Measurements from ENCODE around the gene EEF1A1.
"Not testable (repeated sequence)": the region's sequence is repeated elsewhere in the genome, so short reads cannot be mapped to it uniquely, and the experiment has no call there.

EEF1A1 gene

DNA sequence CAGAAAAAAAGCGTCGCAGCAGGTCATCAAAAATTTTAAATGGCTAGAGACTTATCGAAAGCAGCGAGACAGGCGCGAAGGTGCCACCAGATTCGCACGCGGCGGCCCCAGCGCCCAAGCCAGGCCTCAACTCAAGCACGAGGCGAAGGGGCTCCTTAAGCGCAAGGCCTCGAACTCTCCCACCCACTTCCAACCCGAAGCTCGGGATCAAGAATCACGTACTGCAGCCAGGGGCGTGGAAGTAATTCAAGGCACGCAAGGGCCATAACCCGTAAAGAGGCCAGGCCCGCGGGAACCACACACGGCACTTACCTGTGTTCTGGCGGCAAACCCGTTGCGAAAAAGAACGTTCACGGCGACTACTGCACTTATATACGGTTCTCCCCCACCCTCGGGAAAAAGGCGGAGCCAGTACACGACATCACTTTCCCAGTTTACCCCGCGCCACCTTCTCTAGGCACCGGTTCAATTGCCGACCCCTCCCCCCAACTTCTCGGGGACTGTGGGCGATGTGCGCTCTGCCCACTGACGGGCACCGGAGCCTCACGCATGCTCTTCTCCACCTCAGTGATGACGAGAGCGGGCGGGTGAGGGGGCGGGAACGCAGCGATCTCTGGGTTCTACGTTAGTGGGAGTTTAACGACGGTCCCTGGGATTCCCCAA lies at the start of gene EEF1A1:
Gene EEF1A1, minus strand, starts transcription at position 345 of the 663 bp plus-strand sequence. CDS start 1,006 bp downstream, outside the sequence.
- DNase-seq: peak; percentile 100

DNA sequence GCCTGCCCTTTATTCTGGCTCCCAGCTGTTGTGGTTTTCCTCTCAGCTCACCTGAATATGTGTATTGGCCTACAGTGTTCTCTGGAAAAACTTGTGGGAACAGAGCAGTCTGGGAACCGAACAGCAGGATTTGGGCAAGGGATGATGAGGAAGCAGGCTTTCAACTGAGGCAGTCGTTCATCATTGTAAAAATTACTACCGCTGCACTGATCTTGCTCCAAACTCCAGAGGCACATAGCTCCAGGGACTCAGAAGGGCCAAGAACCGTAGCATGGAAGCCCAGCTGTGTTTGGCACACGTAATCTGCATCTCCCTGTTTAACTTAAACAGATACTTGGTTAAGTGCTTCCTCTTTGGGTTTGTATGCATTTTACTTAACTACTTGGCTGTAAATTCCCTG lies 48.3 kb upstream of the EEF1A1 start:
- DNase-seq: no peak

DNA sequence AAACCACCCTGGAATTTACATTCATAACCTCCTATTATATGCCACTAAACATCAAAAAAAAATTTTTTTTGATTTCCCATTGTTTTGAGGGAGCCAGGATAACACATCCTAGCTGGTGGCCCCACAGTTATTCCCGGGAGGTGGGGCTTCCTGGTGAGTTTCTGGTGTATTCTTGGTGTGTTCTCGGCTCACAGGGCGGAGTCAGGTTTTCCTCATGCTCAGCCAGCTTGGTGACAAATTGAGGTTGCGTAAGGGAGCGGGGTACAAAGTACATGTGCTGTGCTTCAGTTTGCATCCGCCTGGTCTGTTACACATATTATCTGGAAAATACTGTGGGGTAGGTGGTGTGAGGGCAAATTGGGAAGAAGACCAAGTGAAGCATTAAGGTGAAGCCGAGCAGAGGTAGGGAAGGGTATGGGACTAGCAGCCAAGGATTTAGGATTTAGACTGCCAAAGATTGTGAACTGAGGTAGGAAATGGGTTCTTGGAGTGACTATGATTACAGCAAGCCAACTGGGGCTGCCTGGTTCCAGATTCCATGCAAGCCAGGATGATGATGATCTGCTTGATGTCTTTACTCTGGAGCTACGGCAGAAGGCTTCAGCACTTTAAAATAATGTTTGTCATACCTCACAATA lies 46.2 kb upstream of the EEF1A1 start:
- no peak for DNase-seq

DNA sequence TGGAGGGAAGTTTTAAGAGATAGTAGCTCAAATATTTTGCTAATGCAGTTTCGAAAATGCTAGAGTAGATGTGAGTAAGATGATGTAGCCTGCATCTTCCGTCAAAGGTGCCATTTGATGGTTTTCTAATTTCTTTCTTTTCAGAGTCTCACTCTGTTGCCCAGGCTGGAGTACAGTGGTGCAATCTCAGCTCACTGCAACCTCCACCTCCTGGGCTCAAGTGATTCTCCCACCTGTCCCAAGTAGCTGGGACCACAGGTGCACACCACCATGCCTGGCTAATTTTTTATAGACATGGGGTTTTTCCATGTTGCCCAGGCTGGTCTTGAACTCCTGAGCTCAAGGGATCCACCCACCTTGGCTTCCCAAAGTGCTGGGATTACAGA lies 45.6 kb upstream of the EEF1A1 start:
- not testable (repeated sequence) for DNase-seq

DNA sequence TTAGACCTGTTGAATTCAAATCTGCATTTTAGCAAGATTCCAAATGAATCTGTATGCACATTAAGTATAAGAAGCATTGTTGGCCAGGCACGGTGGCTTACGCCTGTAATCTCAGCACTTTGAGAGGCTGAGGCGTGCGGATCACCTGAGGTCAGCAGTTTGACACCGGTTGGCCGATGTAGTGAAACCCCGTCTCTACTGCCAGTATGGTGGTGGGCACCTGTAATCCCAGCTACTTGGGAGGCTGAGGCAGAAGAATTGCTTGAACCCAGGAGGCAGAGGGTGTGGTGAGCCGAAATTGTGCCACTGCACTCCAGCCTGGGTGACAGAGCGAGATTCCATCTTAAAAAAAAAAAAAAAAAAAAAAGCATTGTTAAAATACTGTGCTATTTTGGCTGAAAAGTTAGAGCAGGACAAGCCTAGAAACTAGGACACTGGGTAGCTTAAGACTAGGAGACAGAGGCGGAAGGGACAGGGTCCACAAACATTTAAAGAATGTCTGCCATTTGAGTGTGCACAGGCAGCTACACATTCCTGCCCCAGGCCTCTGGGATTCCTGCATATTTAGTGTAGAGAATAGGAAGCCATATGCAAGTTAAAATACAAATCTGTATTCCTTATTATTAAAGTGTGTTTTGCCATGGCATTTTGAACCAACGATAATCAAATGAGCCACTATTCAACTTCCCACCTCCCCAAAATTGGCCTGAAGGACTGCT lies 45.1 kb upstream of the EEF1A1 start:
- no peak for DNase-seq

DNA sequence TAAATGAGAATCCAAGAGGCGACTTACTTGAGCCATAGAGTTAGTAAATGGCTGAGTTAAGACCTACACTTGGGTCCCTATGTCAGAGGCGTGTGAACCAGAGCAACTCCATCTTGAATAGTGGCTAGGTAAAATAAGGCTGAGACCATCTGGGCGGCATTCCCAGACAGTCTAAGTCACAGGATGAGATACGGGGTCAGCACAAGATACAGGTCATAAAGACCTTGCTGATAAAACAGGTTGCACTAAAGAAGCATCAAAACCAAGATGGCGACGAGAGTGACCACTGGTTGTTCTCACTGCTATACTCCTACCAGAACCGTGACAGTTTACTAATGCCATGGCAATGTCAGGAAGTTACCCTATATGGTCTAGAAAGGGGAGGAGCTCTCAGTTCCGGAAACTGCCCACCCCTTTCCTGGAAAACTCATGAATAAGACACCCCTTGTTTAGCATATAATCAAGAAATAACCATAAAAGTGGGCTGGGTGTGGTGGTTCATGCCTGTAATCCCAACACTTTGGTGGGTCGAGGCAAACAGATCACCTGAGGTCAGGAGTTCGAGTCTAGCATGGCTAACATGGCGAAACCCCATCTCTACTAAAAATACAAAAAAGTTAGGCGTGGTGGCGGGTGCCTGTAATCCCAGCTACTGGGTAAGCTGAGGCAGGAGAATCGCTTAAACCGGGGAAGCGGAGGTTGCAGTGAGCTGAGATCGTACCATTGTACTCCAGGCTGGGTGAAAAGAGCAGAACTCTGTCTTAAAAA lies 43.9 kb upstream of the EEF1A1 start:
- DNase-seq: no peak

DNA sequence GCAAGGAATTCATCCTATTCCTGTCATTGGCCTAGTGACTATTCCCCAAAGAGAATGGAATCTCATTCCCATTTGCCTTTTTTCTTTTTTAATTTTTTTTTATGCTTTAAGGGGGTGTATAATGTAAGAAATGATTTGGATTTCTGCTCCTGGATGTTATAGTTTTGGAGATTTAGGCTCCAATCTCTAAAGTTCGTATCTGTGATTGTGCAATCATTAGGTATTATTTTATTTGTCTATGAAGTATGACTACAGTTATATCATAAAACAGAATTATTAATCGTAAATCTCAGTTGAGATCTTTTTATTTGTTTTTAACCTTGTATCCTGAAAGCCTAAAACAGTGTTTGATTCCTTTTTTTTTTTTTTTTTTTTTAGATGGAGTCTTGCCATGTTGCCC lies 41.7 kb upstream of the EEF1A1 start:
- DNase-seq: no peak

DNA sequence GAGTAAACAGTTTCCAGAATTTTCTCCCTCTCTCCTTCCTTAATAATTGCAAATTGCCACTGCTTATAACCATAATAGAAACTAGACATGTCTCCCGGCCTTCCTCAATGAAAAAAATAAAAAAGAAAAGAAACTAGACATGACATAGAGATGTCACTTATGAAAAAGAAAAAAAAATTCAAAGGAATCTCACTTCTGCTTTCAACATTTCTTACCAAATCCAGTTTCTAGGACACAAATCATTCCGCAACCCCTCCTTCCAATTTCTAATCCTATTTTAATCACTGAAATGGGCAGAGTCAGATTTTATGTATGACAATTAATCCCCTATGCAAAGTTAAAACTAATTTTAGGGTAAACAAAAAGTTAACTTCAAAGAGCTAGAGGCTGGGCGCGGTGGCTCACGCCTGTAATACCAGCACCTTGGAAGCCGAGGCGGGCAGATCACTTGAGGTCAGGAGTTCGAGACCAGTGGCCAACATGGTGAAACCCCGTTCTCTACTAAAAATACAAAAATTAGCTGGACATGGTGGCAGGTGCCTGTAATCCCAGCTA lies 40.1 kb upstream of the EEF1A1 start:
- DNase-seq: no peak

DNA sequence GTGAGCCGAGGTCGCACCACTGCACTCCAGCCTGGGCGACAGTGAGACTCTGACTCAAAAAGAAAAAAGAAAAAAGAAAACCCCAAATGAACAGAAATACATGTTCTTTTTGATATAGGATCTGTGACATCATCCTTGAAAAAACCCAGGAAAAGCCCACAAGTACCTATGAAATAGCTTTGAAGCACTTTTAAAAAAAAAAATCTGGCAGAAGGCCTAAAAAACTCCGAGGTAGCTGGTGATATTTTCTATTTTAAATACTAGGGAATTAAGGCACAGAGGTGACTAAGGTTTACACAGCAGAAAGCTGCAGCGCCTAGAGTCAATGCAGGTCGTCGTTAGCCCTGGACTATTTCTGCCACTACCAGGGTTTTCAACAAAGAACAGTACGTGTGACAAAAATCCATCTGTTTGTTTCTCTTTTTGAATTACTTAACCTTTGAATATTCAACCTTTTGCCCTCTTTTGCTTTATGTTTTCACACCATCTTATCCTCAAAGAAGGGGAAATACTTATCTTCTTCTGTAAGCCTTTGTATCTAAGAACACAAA lies 39.4 kb upstream of the EEF1A1 start:
- DNase-seq: peak; percentile 21

DNA sequence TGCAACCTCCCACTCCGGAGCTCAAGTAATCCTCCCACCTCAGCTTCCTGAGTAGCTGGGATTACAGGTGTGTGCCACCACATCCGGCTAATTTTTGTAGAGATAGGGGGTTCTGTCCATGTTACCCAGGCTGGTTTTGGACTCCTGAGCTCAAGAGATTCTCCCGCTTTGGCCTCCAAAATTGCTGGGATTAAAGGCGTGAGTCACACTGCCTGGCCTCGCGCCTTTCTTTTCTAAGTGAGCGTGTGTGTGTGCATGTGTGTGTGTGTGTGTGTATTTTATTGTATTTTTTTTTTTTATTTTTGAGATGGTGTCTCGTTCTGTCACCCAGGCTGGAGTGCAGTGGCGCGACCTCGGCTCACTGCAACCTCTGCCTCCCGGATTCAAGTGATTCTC lies 38.6 kb upstream of the EEF1A1 start:
- not testable (repeated sequence) for DNase-seq

DNA sequence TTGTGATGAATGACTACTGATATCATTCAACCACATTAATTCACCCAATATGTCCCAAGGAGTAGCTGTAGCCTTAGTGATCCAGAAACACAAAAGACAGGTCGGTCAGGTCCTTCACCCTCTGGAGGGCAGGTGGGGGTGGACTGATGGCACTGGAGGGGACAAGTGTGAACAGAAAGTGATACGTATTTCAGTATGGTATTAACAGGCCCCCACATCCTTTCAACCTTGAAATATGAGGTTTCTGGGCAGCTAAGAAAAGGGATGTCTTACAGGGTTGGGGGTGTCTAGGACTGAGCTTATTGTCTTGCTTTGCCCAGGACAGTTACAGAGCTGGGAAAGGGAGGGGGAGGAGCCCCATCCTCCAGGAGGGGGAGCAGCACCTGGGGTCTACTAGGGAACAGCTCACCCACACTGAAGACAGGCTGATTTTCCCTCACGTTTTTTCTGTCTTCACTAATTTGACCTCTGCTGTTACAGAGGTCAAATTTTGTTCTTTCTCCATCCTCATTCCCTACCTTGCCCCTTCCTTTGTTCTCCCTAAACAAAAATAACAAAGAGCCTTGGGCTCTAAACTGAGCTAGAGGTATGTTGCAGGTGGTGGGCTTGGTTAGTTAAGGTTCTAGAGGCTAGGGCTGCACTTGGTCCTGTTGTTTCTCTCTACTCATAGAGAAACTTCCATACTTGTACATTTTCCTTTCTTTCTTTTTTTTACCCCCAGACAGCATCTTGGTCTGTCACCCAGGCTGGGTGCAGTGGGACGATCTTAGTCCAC lies 38.0 kb upstream of the EEF1A1 start:
- DNase-seq: no peak

DNA sequence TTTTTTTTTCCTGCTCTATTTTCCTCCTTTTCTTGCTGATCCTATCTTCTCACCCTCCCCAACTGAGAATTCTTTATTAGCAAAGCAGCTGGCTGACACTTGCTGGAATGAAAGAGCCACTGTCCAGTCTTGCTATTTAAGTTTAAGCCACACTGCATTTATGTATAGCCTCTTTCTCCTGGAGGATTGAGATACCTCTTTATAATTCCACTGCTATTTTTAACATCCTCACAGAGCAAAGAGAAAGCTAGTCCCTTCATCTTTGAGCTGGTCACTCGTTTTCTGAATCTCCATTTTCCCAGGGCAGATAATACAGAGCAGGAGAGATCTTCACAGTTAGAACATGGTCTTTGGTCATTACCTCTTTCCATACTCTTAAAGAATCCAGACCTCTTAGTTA lies 36.0 kb upstream of the EEF1A1 start:
- DNase-seq: no peak

DNA sequence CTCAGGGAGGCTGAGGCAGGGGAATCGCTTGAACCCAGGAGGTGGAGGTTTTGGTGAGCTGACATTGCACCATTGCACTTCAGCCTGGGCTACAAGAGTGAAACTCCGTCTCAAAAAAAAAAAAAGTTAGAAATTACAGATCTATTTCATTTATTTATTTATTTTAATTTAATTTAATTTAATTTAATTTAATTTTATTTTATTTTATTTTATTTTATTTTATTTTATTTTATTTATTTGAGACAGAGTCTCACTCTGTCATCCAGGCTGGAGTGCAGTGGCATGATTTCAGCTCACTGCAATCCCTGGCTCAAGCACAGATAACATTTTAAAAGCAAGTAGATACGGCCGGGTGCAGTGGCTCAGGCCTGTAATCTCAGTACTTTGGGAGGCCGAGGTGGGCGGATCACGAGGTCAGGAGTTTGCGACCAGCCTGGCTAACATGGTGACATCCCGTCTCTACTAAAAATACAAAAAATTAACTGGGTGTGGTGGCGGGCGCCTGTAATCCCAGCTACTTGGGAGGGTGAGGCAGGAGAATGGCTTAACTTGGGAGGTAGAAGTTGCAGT lies 34.6 kb upstream of the EEF1A1 start:
- not testable (repeated sequence) for DNase-seq

DNA sequence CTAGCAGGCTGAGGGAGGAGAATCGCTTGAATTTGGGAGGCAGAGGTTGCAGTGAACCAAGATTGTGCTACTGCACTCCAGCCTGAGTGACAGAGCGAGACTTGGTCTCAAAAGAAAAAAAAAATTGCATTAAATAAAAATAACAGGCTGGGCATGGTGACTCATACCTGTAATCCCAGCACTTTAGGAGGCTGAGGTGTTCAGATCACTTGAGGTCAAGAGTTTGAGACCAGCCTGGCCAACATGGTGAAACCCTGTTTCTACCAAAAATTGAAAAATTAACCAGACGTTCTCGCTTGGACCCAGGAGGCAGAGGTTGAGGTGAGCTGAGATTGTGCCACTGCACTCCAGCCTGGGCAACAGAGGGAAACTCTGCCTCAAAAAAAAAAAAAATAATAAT lies 30.3 kb upstream of the EEF1A1 start:
- DNase-seq: not testable (repeated sequence)

DNA sequence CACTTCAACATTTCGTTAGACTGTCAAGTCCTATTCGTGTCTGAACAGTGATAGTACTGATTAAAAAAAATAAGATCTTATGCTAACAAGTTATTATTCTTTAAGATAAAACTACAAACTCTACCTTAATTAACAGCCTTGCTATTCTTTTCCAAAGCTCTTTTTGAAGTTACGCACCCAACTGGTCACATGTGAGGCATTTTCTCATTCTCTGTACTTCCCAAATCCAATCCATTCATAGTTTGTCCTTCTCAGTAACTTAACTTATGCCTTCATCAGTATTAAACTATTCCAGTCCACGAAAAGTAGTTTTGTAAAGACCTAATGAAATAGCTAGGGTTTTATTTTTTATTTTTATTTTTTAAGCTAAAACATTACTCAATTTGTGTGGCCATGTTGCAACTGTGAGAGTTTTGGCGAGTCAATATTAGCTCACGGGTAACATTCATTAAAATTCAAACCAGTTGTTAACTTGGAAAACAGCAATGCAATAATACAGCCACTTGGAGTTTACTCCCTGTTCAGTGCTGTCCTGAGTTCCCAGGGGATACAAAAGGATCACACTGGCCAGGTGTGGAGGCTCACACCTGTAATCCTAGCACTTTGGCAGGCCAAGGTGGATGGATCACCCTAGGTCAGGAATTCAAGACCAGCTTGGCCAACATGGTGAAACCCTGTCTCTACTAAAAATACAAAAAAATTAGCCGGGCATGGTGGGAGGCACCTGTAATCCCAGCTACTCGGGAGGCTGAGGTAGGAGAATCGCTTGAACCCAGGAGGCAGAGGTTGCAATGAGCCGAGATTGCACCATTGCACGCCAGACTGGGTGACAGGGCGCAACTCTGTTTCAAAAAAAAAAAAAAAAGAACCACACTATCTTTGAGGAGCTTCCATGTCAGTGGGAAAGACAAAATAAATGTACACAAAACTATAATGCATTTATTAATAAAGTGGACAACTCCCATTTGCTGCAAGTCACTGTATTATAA lies 27.9 kb upstream of the EEF1A1 start:
- no peak for DNase-seq

DNA sequence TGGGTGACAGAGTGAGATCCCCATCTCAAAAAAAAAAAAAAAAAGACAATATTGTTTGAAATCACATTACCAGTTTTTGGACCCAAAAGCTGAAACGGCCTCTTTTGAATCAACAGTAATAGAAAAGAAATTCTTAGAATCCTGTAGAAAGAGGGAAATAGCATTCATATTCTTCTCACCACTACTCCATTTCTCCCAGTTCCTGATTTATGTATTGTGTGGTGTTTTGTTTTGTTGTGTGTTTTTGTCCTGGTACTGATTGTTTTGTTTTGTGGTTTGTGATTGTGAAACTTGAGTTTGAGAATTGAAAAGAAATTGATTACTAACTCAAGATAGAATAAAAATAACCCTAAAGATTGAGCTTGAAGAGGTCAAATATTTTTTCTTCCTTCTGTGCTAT lies 26.2 kb upstream of the EEF1A1 start:
- DNase-seq: no peak

DNA sequence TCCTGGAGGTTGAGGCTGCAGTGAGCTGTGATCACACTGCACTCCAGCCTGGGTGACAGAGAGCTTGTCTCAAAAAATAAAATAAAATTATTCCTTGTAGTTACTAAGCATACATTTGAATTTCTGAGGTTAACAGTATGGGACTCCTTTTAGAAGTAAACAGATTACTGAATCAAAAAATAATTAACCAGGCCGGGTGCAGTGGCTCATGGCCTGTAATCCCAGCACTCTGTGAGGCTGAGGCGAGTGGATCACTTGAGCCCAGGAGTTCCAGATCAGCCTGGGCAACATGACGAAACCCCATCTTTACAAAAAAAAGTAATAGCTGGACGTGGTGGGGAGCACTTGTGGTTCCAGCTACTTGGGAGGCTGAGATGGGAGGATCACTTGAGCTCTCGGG lies 22.1 kb upstream of the EEF1A1 start:
- no peak for DNase-seq

DNA sequence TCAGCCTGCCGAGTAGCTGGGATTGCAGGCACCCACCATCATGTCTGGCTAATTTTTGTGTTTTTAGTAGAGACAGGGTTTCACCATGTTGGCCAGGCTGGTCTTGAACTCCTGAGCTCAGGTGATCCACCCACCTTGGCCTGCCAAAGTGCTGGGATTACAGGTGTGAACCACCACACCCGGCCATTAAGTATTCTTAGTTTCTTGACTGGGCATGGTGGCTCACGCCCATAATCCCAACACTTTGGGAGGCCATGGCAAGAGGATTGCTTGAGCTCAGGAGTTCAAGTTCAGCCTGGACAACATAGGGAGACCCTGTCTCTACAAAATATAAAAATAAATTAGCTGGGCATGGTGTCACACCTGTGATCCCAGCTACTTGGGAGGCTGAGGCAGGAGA lies 21.6 kb upstream of the EEF1A1 start:
- DNase-seq: not testable (repeated sequence)

DNA sequence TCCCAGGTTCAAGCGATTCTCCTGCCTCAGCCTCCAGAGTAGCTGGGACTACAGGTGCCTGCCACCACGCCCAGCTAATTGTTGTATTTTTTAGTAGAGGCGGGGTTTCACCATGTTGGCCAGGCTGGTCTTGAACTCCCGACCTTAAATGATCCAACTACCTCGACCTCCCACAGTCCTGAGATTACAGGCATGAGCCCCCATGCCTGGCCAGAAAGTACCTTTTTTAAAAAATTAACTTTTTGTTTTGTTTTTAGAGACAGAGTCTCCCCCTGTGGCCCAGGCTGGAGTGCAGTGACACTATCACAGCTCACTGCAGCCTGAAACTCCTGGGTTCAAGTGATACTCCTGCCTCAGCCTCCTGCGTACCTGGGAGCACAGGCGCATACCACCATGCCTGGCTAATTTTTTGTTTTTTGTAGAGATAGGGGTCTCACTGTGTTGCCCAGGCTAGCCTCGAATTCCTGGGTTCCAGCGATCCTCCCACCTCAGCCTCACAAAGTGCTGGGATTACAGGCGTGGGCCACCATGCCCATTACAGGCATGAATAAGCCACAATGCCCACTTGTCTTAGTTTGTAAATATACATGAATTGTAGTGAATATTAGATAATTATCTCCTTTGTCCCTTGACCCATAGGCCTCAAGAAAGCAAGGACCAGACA lies 17.4 kb upstream of the EEF1A1 start:
- no peak for DNase-seq

DNA sequence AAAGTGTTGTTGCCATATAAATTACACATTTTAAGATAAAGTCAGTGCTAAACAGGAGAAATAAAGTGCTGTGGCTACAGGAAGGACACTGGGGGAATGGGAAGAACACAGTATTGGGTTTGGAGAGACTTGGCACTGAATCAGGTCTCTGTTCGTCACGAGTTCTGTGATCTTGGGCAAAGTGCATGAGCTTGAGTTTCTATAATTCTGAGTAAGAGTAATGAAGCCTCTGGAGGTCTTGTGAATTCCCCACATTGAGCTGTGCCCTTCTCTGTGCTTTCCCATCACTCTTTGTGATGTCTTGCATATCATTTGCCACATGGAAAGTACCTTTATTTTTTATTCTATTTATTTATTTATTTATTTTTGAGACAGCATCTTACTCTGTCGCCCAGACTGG lies 16.8 kb upstream of the EEF1A1 start:
- no peak for DNase-seq
